Glutamatergic neuron (in vitro differentiated cells): ENCODE measurements around the gene C17orf58. TPM values are rescaled to one million over a fixed set of nuclear protein-coding genes. Genes with fewer than 3 reads are reported as not detected.
"Not testable (repeated sequence)": the region's sequence is repeated elsewhere in the genome, so short reads cannot be mapped to it uniquely, and the experiment has no call there.

Experiments
- DNase-seq: peaks from one replicate; pipeline ENCODE4 v3.0.0; 2022
- H3K27ac Mint-ChIP-seq: one replicate; pipeline ENCODE4 v1.8.0; 2020; ENCODE audit warnings: mild to moderate bottlenecking, mixed read lengths, inconsistent platforms; ENCODE audit not compliant: unreplicated experiment
- H3K27me3 Mint-ChIP-seq: one replicate; pipeline ENCODE4 v1.8.0; 2020; ENCODE audit warnings: mild to moderate bottlenecking, moderate library complexity, mixed read lengths, inconsistent platforms; ENCODE audit not compliant: unreplicated experiment
- H3K36me3 Mint-ChIP-seq: one replicate; pipeline ENCODE4 v1.8.0; 2020; ENCODE audit warnings: mild to moderate bottlenecking, mixed read lengths, inconsistent platforms; ENCODE audit not compliant: unreplicated experiment
- H3K4me1 Mint-ChIP-seq: one replicate; pipeline ENCODE4 v1.8.0; 2020; ENCODE audit warnings: mild to moderate bottlenecking, low read depth, mixed read lengths, inconsistent platforms; ENCODE audit not compliant: unreplicated experiment
- H3K4me3 Mint-ChIP-seq: one replicate; pipeline ENCODE4 v1.8.0; 2020; ENCODE audit warnings: mild to moderate bottlenecking, mixed read lengths, inconsistent platforms; ENCODE audit not compliant: unreplicated experiment
- H3K9me3 Mint-ChIP-seq: one replicate; pipeline ENCODE4 v1.8.0; 2020; ENCODE audit warnings: mild to moderate bottlenecking, moderate library complexity, mixed read lengths, inconsistent platforms; ENCODE audit not compliant: unreplicated experiment
- CTCF ChIP-seq: fragments of 200-600 bp; sonication (generic); IDR thresholded peaks from one replicate; pipeline ENCODE4 v1.5.0; 2021; ENCODE audit not compliant: partially characterized antibody, unreplicated experiment
- total RNA-seq: library from RNA; stranded (reverse); fragmentation: NEBNext Ultra II Directional; extraction: Animal tissue kit (Norgen Biotek cat#: 25700); gene quantifications from one replicate; pipeline ENCODE4 v1.2.1, GENCODE V29; 2021; ENCODE audit not compliant: unreplicated experiment

The C17orf58 gene
- total RNA-seq, 1 donor from 2014 or later = 9.9 TPM

DNA sequence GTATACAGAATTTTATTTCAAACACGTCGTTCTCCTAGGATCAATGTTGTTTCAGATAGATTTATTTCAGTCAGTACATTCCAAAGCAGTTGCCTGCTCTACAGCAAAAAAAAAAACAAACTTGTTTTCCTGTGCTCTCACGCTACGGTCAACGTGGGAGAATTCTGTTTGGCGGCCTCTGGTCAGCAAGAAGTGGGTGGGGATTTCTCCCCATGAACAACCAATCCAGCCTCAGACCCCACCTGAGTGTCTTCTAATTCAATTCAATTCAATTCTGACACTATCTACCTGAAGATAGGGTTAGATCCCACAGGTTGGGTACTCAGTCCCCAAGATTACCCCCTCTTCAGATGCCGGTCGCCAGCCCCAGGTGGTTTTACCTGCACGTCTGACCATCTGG lies 22.1 kb downstream of the C17orf58 start:
- H3K4me1 Mint-ChIP-seq = peaks cover 7% of the 10 kb centered on the region
- H3K4me3 Mint-ChIP-seq = peak overlapping the region; percentile 55
- no peak for TF ChIP-seq CTCF
- no peaks in the 10 kb centered on the region for H3K27me3 Mint-ChIP-seq
- H3K27ac Mint-ChIP-seq = no peak overlapping the region
- H3K36me3 Mint-ChIP-seq = peaks cover 4% of the 10 kb centered on the region
- no peak for DNase-seq
- peaks cover 1% of the 10 kb centered on the region for H3K9me3 Mint-ChIP-seq

DNA sequence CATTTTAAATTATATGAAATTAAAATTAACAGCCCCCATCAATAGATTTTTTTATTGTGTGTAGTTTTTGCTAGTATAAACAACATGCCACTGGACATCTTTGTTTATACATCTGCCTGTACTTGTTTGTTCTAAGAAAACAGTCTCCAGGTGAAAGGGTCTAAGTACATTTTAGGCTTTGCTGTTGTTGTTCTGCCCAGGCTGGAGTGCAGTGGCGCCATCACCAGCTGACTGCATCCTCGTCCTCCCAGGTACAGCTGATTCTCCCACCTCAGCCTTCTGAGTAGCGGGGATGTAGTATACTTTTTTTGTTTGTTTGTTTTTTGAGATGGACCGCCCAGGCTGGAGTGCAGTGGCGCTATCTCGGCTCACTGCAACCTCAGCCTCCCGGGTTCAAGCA lies 25.5 kb downstream of the C17orf58 start:
- H3K4me1 Mint-ChIP-seq = peaks cover 7% of the 10 kb centered on the region
- no peak overlapping the region for H3K4me3 Mint-ChIP-seq
- no peak for DNase-seq
- no peak for TF ChIP-seq CTCF
- peaks cover 2% of the 10 kb centered on the region for H3K36me3 Mint-ChIP-seq
- H3K27ac Mint-ChIP-seq = no peak overlapping the region
- peaks cover 1% of the 10 kb centered on the region for H3K9me3 Mint-ChIP-seq
- no peaks in the 10 kb centered on the region for H3K27me3 Mint-ChIP-seq

GRCh38 chr17:67963145-67963572 lies 33.1 kb downstream of the C17orf58 start:
- peak overlapping the region; percentile 6 for H3K27ac Mint-ChIP-seq
- H3K9me3 Mint-ChIP-seq, H3K4me3 Mint-ChIP-seq, H3K4me1 Mint-ChIP-seq, H3K36me3 Mint-ChIP-seq, H3K27me3 Mint-ChIP-seq: not testable (repeated sequence)
- DNase-seq = peak; percentile 48
- peak; percentile 66 for TF ChIP-seq CTCF

- H3K36me3 Mint-ChIP-seq, H3K4me1 Mint-ChIP-seq, H3K9me3 Mint-ChIP-seq, DNase-seq, H3K27ac Mint-ChIP-seq, H3K27me3 Mint-ChIP-seq, H3K4me3 Mint-ChIP-seq: not testable (repeated sequence)
Measured at GRCh38 chr17:67962156-67962555, 34.1 kb downstream of the C17orf58 start.

DNA sequence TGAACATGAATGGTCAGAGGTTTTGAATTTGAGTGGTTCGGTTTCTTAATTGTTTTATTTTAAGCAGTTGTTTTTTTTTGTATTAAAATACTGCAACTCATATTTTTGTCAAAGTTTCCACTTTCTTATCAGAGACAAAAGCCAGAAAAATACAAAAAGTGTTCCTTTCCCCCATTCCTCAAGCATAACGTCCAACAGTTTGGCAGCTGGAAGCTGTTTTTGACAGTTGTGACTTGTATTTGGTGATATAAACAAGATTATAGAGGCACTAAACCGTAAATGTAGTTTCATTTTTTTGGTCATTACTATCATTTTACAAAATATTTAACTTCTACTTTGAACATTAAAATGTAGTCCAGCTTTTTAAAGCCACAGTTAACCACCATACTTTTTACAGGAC lies 36.0 kb downstream of the C17orf58 start:
- not testable (repeated sequence) for DNase-seq, H3K9me3 Mint-ChIP-seq, H3K27ac Mint-ChIP-seq, H3K27me3 Mint-ChIP-seq, H3K4me1 Mint-ChIP-seq, H3K36me3 Mint-ChIP-seq, H3K4me3 Mint-ChIP-seq

DNA sequence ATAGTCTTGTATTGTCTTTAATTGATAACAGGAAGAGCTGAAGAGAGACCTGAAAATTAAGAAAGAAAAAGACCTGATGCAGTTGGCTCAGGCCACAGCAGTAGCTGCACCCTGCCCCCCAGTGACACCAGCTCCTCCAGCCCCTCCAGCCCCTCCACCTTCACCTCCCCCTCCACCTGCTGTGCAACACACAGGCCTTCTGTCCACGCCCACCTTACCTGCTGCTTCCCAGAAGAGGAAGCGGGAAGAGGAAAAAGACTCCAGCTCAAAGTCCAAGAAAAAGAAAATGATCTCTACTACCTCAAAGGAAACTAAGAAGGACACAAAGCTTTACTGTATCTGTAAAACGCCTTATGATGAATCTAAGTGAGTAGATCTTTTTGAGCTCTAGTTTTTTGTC lies 36.8 kb downstream of the C17orf58 start:
- no peak overlapping the region for H3K4me3 Mint-ChIP-seq
- H3K4me1 Mint-ChIP-seq = no peaks in the 10 kb centered on the region
- peaks cover 3% of the 10 kb centered on the region for H3K27me3 Mint-ChIP-seq
- TF ChIP-seq CTCF = no peak
- no peak for DNase-seq
- peak overlapping the region; percentile 31 for H3K27ac Mint-ChIP-seq
- no peaks in the 10 kb centered on the region for H3K9me3 Mint-ChIP-seq
- H3K36me3 Mint-ChIP-seq = no peaks in the 10 kb centered on the region
